H9 (cell line): ENCODE data around the gene TUBB6. TPM values are rescaled to one million over a fixed set of nuclear protein-coding genes. Genes with fewer than 3 reads are reported as not detected.

ENCODE experiments used
- DNase-seq: peaks from one replicate; pipeline ENCODE4 v3.0.0-alpha.2; 2017
- H2AFZ ChIP-seq: one replicate; pipeline ENCODE4 v1.6.1; 2013; ENCODE audit warnings: mild to moderate bottlenecking, low read length, control low read depth, moderate library complexity
- H2AK5ac ChIP-seq: 2 replicates; pipeline ENCODE4 v1.6.1; 2013; ENCODE audit warnings: low read length, control low read depth, mixed read lengths; ENCODE audit not compliant: insufficient read length
- H2BK120ac ChIP-seq: one replicate; pipeline ENCODE4 v1.6.1; 2013; ENCODE audit warnings: low read depth, mild to moderate bottlenecking, low read length, control low read depth, inconsistent platforms; ENCODE audit not compliant: poor library complexity, severe bottlenecking
- H2BK12ac ChIP-seq: 2 replicates; pipeline ENCODE4 v1.6.1; 2013; ENCODE audit warnings: low read length, control low read depth, mixed read lengths, low read depth; ENCODE audit not compliant: insufficient read length
- H2BK15ac ChIP-seq: 2 replicates; pipeline ENCODE4 v1.6.1; 2013; ENCODE audit warnings: low read depth, low read length, control low read depth
- H2BK20ac ChIP-seq: one replicate; pipeline ENCODE4 v1.6.1; 2013; ENCODE audit warnings: low read depth, mild to moderate bottlenecking, low read length, control low read depth, inconsistent platforms; ENCODE audit not compliant: poor library complexity, severe bottlenecking
- H2BK5ac ChIP-seq: 2 replicates; pipeline ENCODE4 v1.6.1; 2013; ENCODE audit warnings: low read length, control low read depth, mixed read lengths; ENCODE audit not compliant: insufficient read length
- H3K14ac ChIP-seq: 2 replicates; pipeline ENCODE4 v1.6.1; 2013; ENCODE audit warnings: low read length, control low read depth; ENCODE audit not compliant: insufficient read depth
- H3K18ac ChIP-seq: 2 replicates; pipeline ENCODE4 v1.6.1; 2013; ENCODE audit warnings: low read depth, mild to moderate bottlenecking, mixed read lengths, low read length, control low read depth; ENCODE audit not compliant: insufficient read length
- H3K23ac ChIP-seq: 2 replicates; pipeline ENCODE4 v1.6.1; 2013; ENCODE audit warnings: low read length, control low read depth, mixed read lengths, low read depth; ENCODE audit not compliant: insufficient read length
- H3K23me2 ChIP-seq: 2 replicates; pipeline ENCODE4 v1.6.1; 2013; ENCODE audit warnings: low read depth, mild to moderate bottlenecking, mixed read lengths, low read length, control low read depth; ENCODE audit not compliant: insufficient read length, poor library complexity, severe bottlenecking
- H3K27ac ChIP-seq: 2 replicates; pipeline ENCODE4 v1.5.1; 2013; ENCODE audit warnings: low read length, control low read depth, mixed read lengths, low read depth; ENCODE audit not compliant: insufficient read length
- H3K27me3 ChIP-seq: 2 replicates; pipeline ENCODE4 v1.6.1; 2013; ENCODE audit warnings: low read length, control low read depth, inconsistent platforms; ENCODE audit not compliant: insufficient read depth
- H3K4ac ChIP-seq: 2 replicates; pipeline ENCODE4 v1.6.1; 2013; ENCODE audit warnings: low read depth, mild to moderate bottlenecking, control low read depth, inconsistent platforms, low read length, moderate library complexity
- H3K4me1 ChIP-seq: 2 replicates; pipeline ENCODE4 v1.6.1; 2013; ENCODE audit warnings: low read length, control low read depth, inconsistent platforms; ENCODE audit not compliant: insufficient read depth
- H3K4me2 ChIP-seq: 2 replicates; pipeline ENCODE4 v1.6.1; 2013; ENCODE audit warnings: low read length, control low read depth, mixed read lengths; ENCODE audit not compliant: insufficient read length, insufficient read depth
- H3K56ac ChIP-seq: 2 replicates; pipeline ENCODE4 v1.6.1; 2013; ENCODE audit warnings: low read depth, mild to moderate bottlenecking, mixed read lengths, low read length, control low read depth; ENCODE audit not compliant: insufficient read length
- H3K79me1 ChIP-seq: 2 replicates; pipeline ENCODE4 v1.6.1; 2013; ENCODE audit warnings: low read depth, mild to moderate bottlenecking, moderate library complexity, low read length, control low read depth, inconsistent platforms; ENCODE audit not compliant: insufficient read depth, poor library complexity, severe bottlenecking
- H3K79me2 ChIP-seq: 2 replicates; pipeline ENCODE4 v1.6.1; 2013; ENCODE audit warnings: low read length, control low read depth, inconsistent platforms; ENCODE audit not compliant: insufficient read depth
- H3K9ac ChIP-seq: 2 replicates; pipeline ENCODE4 v1.6.1; 2013; ENCODE audit warnings: low read length, control low read depth, mixed read lengths; ENCODE audit not compliant: insufficient read length; ENCODE audit errors: extremely low read depth
- H3K9me3 ChIP-seq: one replicate; pipeline ENCODE4 v1.6.1; 2013; ENCODE audit warnings: low read depth, low read length, inconsistent platforms; ENCODE audit not compliant: control insufficient read depth
- H3T11ph ChIP-seq: one replicate; pipeline ENCODE4 v1.6.1; 2013; ENCODE audit warnings: mild to moderate bottlenecking, low read length, control low read depth, inconsistent platforms
- H4K20me1 ChIP-seq: one replicate; pipeline ENCODE4 v1.6.1; 2013; ENCODE audit not compliant: control insufficient read depth, insufficient read length, insufficient read depth
- H4K5ac ChIP-seq: 2 replicates; pipeline ENCODE4 v1.6.1; 2013; ENCODE audit warnings: low read depth, mild to moderate bottlenecking, mixed read lengths, low read length, control low read depth; ENCODE audit not compliant: insufficient read length
- H4K8ac ChIP-seq: replicated peaks from 2 replicates; pipeline ENCODE4 v1.6.1; 2013; ENCODE audit warnings: low read length, control low read depth, mixed read lengths, low read depth; ENCODE audit not compliant: insufficient read length
- H4K91ac ChIP-seq: 2 replicates; pipeline ENCODE4 v1.6.1; 2013; ENCODE audit warnings: low read depth, mild to moderate bottlenecking, moderate library complexity, mixed read lengths, low read length, control low read depth; ENCODE audit not compliant: insufficient read length
- H3K27ac Mint-ChIP-seq, 3 experiments: 2 replicates in 2 of 3; 3 replicates in 1 of 3; pipeline ENCODE4 v1.8.0; 2020 to 2021; ENCODE audit warnings: mixed read lengths in 3 of 3, mild to moderate bottlenecking in 1 of 3, moderate library complexity in 1 of 3
- H3K27me3 Mint-ChIP-seq: 2 replicates; pipeline ENCODE4 v1.8.0; 2021; ENCODE audit warnings: low read depth, mild to moderate bottlenecking, moderate library complexity, mixed read lengths
- H3K36me3 Mint-ChIP-seq, 3 experiments: 2 replicates in 2 of 3; 3 replicates in 1 of 3; pipeline ENCODE4 v1.8.0; 2020 to 2021; ENCODE audit warnings: low read depth in 3 of 3, mixed read lengths in 3 of 3; ENCODE audit not compliant: insufficient read depth in 1 of 3
- H3K4me1 Mint-ChIP-seq, 2 experiments: 2 replicates each; pipeline ENCODE4 v1.8.0; 2020; ENCODE audit warnings: mixed read lengths in 2 of 2
- H3K4me3 Mint-ChIP-seq, 2 experiments: 2 replicates in 1 of 2; 3 replicates in 1 of 2; pipeline ENCODE4 v1.8.0; 2020 to 2021; ENCODE audit warnings: mild to moderate bottlenecking in 2 of 2, mixed read lengths in 2 of 2, moderate library complexity in 1 of 2
- H3K9me3 Mint-ChIP-seq, 2 experiments: 2 replicates in 1 of 2; 3 replicates in 1 of 2; pipeline ENCODE4 v1.8.0; 2020; ENCODE audit warnings: mild to moderate bottlenecking in 2 of 2, mixed read lengths in 2 of 2, moderate library complexity in 1 of 2
- WGBS: extraction: QIAGEN DNeasy Blood & Tissue Kit; methylation state at CpG from one replicate; pipeline ENCODE4 v1.1.7; 2013; ENCODE audit warnings: missing lambda C conversion rate, low lambda C conversion rate, mixed read lengths; ENCODE audit not compliant: insufficient read length; ENCODE audit errors: extremely low coverage; 5-methylcytosine and 5-hydroxymethylcytosine counted together
- total RNA-seq: library from RNA; stranded (reverse); gene quantifications from 2 replicates; pipeline ENCODE4 v1.2.1, GENCODE V29; 2021
- TF ChIP-seq, protein P1 (sequence below): fragments of 200-600 bp; sonication (generic); conservative IDR thresholded peaks from 3 replicates; pipeline ENCODE4 v1.8.0; 2021; ENCODE audit warnings: antibody characterized with exemption, mild to moderate bottlenecking

TUBB6 gene
- total RNA-seq, 1 experiment from 2014 or later: 134 TPM

DNA sequence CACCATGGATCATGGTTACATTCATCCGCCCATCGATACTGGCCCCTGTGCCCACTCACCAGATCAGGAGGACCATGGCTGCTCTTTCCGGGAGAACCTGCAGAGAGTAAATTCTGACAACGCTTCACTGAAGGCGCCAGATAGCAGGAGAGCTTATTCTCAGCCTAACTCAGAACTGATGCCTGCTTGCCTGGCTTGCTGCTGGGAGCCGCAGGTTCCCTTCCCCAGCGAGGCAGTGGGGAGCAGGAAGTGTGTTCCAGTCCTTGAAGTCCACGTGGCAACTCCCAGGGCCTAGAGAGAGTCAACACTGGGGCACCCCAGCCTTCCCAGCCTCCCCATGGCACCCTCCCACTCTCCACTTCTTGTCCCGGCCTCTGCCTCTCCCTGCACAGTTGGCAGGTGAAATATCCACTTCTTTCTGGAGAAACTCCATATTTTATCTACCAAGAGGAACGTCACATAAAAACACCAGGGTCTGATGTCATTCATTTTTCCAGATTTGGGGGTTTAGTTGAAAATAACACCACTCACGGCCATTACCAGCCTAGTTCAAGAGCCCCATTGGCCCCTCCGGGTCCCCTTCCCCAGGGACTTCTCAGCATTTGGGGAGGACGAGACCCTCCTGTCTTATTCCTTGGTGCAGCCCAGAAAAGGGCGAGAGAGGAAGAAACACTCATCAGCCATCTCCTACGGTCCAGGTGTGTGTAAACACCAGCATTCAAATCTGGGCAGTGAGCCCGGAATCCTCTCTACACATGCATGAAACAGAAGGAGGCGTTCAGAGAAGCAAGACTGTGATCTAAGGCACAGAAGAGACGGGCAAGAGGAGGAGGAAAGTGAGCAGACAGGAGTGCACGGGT, 3.5 kb upstream of the TUBB6 start:
- TF ChIP-seq, protein P1, sequence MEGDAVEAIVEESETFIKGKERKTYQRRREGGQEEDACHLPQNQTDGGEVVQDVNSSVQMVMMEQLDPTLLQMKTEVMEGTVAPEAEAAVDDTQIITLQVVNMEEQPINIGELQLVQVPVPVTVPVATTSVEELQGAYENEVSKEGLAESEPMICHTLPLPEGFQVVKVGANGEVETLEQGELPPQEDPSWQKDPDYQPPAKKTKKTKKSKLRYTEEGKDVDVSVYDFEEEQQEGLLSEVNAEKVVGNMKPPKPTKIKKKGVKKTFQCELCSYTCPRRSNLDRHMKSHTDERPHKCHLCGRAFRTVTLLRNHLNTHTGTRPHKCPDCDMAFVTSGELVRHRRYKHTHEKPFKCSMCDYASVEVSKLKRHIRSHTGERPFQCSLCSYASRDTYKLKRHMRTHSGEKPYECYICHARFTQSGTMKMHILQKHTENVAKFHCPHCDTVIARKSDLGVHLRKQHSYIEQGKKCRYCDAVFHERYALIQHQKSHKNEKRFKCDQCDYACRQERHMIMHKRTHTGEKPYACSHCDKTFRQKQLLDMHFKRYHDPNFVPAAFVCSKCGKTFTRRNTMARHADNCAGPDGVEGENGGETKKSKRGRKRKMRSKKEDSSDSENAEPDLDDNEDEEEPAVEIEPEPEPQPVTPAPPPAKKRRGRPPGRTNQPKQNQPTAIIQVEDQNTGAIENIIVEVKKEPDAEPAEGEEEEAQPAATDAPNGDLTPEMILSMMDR: no peak
- Histone ChIP-seq H3K14ac (no peak overlapping the region; the same call in 1 of the 2 replicates), H4K5ac (no peak overlapping the region), H3K27ac (no peak overlapping the region), H3K23me2 (peaks cover 14% of the 10 kb centered on the region), H3T11ph (no peak overlapping the region), H3K79me1 (no peaks in the 10 kb centered on the region), H3K4ac (no peak overlapping the region), H2AK5ac (no peak overlapping the region), H3K9me3 (no peaks in the 10 kb centered on the region), H2BK120ac (no peak overlapping the region), H4K20me1 (no peaks in the 10 kb centered on the region), H3K79me2 (no peaks in the 10 kb centered on the region), H2BK15ac (no peak overlapping the region), H4K91ac (no peak overlapping the region), H4K8ac (no peak overlapping the region), H3K4me2 (no peak overlapping the region), H2AFZ (no peak overlapping the region), H3K56ac (no peak overlapping the region), H3K9ac (no peak overlapping the region), H2BK12ac (no peak overlapping the region), H3K4me1 (peaks cover 4% of the 10 kb centered on the region; the same call in 1 of the 2 replicates), H2BK5ac (no peak overlapping the region), H2BK20ac (no peak overlapping the region), H3K23ac (no peak overlapping the region), H3K18ac (no peak overlapping the region), H3K27me3 (peaks cover 7% of the 10 kb centered on the region; the same call in 1 of the 2 replicates)
- no peaks in the 10 kb centered on the region; a peak in 1 of 5 replicates for H3K9me3 Mint-ChIP-seq
- peaks cover 31% of the 10 kb centered on the region for H3K27me3 Mint-ChIP-seq
- DNase-seq: no peak
- H3K27ac Mint-ChIP-seq: no peak overlapping the region
- no CpG with 5 or more reads among the region's 19 CpGs for WGBS
- H3K36me3 Mint-ChIP-seq: peaks cover 3 to 4% (median 3%) of the 10 kb centered on the region in 3 experiments
- peaks cover 23 to 28% of the 10 kb centered on the region in 2 experiments for H3K4me1 Mint-ChIP-seq
- H3K4me3 Mint-ChIP-seq: no peak overlapping the region; a peak in 1 of 5 replicates
